GM23338 (cell line): ENCODE results near the gene CTDSPL. TPM values are rescaled to one million over a fixed set of nuclear protein-coding genes. Genes with fewer than 3 reads are reported as not detected.

Experiments used
- ATAC-seq: fragments of 200-7000 bp; cut with Tn5 transposase; 3 replicates; pipeline ENCODE4 v1.9.1; 2020
- DNase-seq: peaks from one replicate; pipeline ENCODE4 v3.0.0-alpha.2; 2015; ENCODE audit warnings: low spot score
- H2AFZ ChIP-seq: fragments of 200-600 bp; sonication (generic); 2 replicates; pipeline ENCODE4 v1.8.0; 2016; ENCODE audit warnings: antibody characterized with exemption, mild to moderate bottlenecking, moderate library complexity
- H3F3A ChIP-seq: fragments of 200-600 bp; sonication (generic); replicated peaks from 2 replicates; pipeline ENCODE4 v1.8.0; 2017; ENCODE audit warnings: antibody characterized with exemption, mixed run types, low read depth
- H3K27ac ChIP-seq: fragments of 200-600 bp; sonication (generic); 2 replicates; pipeline ENCODE4 v1.6.1; 2016; ENCODE audit warnings: low read depth
- H3K27me3 ChIP-seq: fragments of 200-600 bp; sonication (generic); 2 replicates; pipeline ENCODE4 v1.8.0; 2016; ENCODE audit warnings: mild to moderate bottlenecking, mixed run types, moderate library complexity; ENCODE audit not compliant: insufficient read depth
- H3K36me3 ChIP-seq: fragments of 200-600 bp; sonication (generic); 2 replicates; pipeline ENCODE4 v1.8.0; 2016; ENCODE audit warnings: mild to moderate bottlenecking; ENCODE audit not compliant: insufficient read depth
- H3K4me1 ChIP-seq: fragments of 200-600 bp; sonication (generic); 2 replicates; pipeline ENCODE4 v1.8.0; 2016; ENCODE audit warnings: mild to moderate bottlenecking, moderate library complexity; ENCODE audit not compliant: insufficient read depth
- H3K4me2 ChIP-seq: fragments of 200-600 bp; sonication (generic); 2 replicates; pipeline ENCODE4 v1.7.1; 2017; ENCODE audit warnings: mixed run types
- H3K4me3 ChIP-seq: fragments of 200-600 bp; sonication (generic); 2 replicates; pipeline ENCODE4 v1.6.1; 2016; ENCODE audit warnings: mixed run types
- H3K79me2 ChIP-seq: fragments of 200-600 bp; sonication (generic); replicated peaks from 2 replicates; pipeline ENCODE4 v1.8.0; 2017; ENCODE audit warnings: mild to moderate bottlenecking; ENCODE audit not compliant: insufficient read depth
- H3K9me2 ChIP-seq: fragments of 200-600 bp; sonication (generic); 2 replicates; pipeline ENCODE4 v1.8.0; 2017; ENCODE audit not compliant: insufficient read depth
- H4K20me1 ChIP-seq: fragments of 200-600 bp; sonication (generic); replicated peaks from 2 replicates; pipeline ENCODE4 v1.8.0; 2017; ENCODE audit warnings: mild to moderate bottlenecking; ENCODE audit not compliant: insufficient read depth
- H3K27ac Mint-ChIP-seq: 2 replicates; pipeline ENCODE4 v1.8.0; 2020; ENCODE audit warnings: inconsistent platforms, mild to moderate bottlenecking, moderate library complexity, mixed read lengths
- H3K27me3 Mint-ChIP-seq: 3 replicates; pipeline ENCODE4 v1.8.0; 2022; ENCODE audit warnings: low read depth, mild to moderate bottlenecking, moderate library complexity, mixed read lengths, inconsistent platforms; ENCODE audit not compliant: insufficient read depth, poor library complexity
- H3K36me3 Mint-ChIP-seq: 3 replicates; pipeline ENCODE4 v1.8.0; 2021; ENCODE audit warnings: low read depth, mild to moderate bottlenecking, inconsistent platforms, moderate library complexity, mixed read lengths
- H3K4me1 Mint-ChIP-seq: 3 replicates; pipeline ENCODE4 v1.8.0; 2020; ENCODE audit warnings: mild to moderate bottlenecking, inconsistent platforms, mixed read lengths
- H3K4me3 Mint-ChIP-seq: 3 replicates; pipeline ENCODE4 v1.8.0; 2021; ENCODE audit warnings: moderate library complexity, mild to moderate bottlenecking, inconsistent platforms, mixed read lengths
- H3K9me3 Mint-ChIP-seq: 3 replicates; pipeline ENCODE4 v1.8.0; 2020; ENCODE audit warnings: moderate library complexity, mild to moderate bottlenecking, inconsistent platforms, mixed read lengths
- CREB1 ChIP-seq: fragments of 250-450 bp; sonication (Bioruptor Pico); IDR thresholded peaks from 2 replicates; pipeline ENCODE4 v1.5.0; 2020; ENCODE audit warnings: low read depth, mild to moderate bottlenecking, moderate library complexity
- CTCF ChIP-seq, 2 experiments: fragments of 200-600 bp in 1 of 2; sonication (generic) in 1 of 2; conservative IDR thresholded peaks; 2 replicates each; pipeline versions ENCODE4 v1.5.1 to v1.6.1; 2016 to 2017; ENCODE audit warnings: antibody characterized with exemption in 2 of 2, low read depth in 2 of 2, mild to moderate bottlenecking in 2 of 2, moderate library complexity in 1 of 2
- ETS1 ChIP-seq: IDR thresholded peaks from 2 replicates; pipeline ENCODE4 v1.6.1; 2016; ENCODE audit warnings: antibody characterized with exemption
- EZH2 ChIP-seq: fragments of 200-600 bp; sonication (generic); IDR thresholded peaks from one replicate; pipeline ENCODE4 v1.8.0; 2017; ENCODE audit warnings: antibody characterized with exemption, mild to moderate bottlenecking, low read depth; ENCODE audit not compliant: unreplicated experiment
- EZH2phosphoT487 ChIP-seq: fragments of 200-600 bp; sonication (generic); IDR thresholded peaks from one replicate; pipeline ENCODE4 v1.8.1; 2018; ENCODE audit warnings: antibody characterized with exemption; ENCODE audit not compliant: unreplicated experiment
- JUNB ChIP-seq: IDR thresholded peaks from one replicate; pipeline ENCODE4 v1.6.1; 2016; ENCODE audit warnings: antibody characterized with exemption; ENCODE audit not compliant: unreplicated experiment
- NANOG ChIP-seq: IDR thresholded peaks from 2 replicates; pipeline ENCODE4 v1.6.1; 2016; ENCODE audit warnings: antibody characterized with exemption, borderline replicate concordance
- REST ChIP-seq: IDR thresholded peaks from one replicate; pipeline ENCODE4 v1.6.1; 2018; ENCODE audit warnings: antibody characterized with exemption; ENCODE audit not compliant: unreplicated experiment
- STAT1 ChIP-seq: IDR thresholded peaks from one replicate; pipeline ENCODE4 v1.6.1; 2016; ENCODE audit warnings: antibody characterized with exemption; ENCODE audit not compliant: unreplicated experiment
- ZNF114 ChIP-seq: fragments of 250-450 bp; sonication (Bioruptor Pico); IDR thresholded peaks from 2 replicates; pipeline ENCODE4 v1.5.0; 2020; ENCODE audit warnings: mild to moderate bottlenecking, moderate library complexity
- ZNF331 ChIP-seq: fragments of 250-450 bp; sonication (Bioruptor Pico); IDR thresholded peaks from 2 replicates; pipeline ENCODE4 v1.5.0; 2020; ENCODE audit warnings: low read depth, mild to moderate bottlenecking, moderate library complexity
- ZNF462 ChIP-seq: fragments of 250-450 bp; sonication (Bioruptor Pico); IDR thresholded peaks from 2 replicates; pipeline ENCODE4 v1.5.0; 2020; ENCODE audit warnings: mild to moderate bottlenecking, moderate library complexity
- polyA plus RNA-seq: library from polyadenylated mRNA; unstranded; fragments of >200 nt; fragmentation: Nextera tagmentation; extraction: Ambion mirVana; gene quantifications from 2 replicates; pipeline ENCODE4 v1.2.1, GENCODE V29; 2016
- total RNA-seq: library from RNA; depleted of rRNA; stranded (reverse); fragments of >200 nt; shearing (Covaris generic); gene quantifications from 2 replicates; pipeline ENCODE4 v1.2.3, GENCODE V29; 2014

Gene CTDSPL
- total and polyA plus RNA-seq, 2 experiments from 2014 or later, result 23.2 to 42.0 TPM

- TF ChIP-seq JUNB (no peak), CREB1 (CRISPR knock-in tag) (no peak)
Observed at GRCh38 chr3:37943631-37944314, 82.1 kb downstream of the CTDSPL start (continued).

- H2AFZ ChIP-seq, result no peak overlapping the region
- H3K27me3 Mint-ChIP-seq, result peaks cover 3% of the 10 kb centered on the region
- DNase-seq (no peak), ATAC-seq (0 out of 3 replicates have a peak, but pooled peaks have one; percentile 26)
- peaks cover 20% of the 10 kb centered on the region for H3K4me1 Mint-ChIP-seq
- H3K4me2 ChIP-seq, result no peak overlapping the region
- no peaks in the 10 kb centered on the region for H3K36me3 ChIP-seq
- no peaks in the 10 kb centered on the region; the same call in 1 of the 2 replicates for H3K79me2 ChIP-seq
- H3K4me1 ChIP-seq, result peaks cover 6% of the 10 kb centered on the region
- H3K27ac ChIP-seq, result no peak overlapping the region
- H4K20me1 ChIP-seq, result no peaks in the 10 kb centered on the region
- no peak overlapping the region for H3K4me3 ChIP-seq
- H3F3A ChIP-seq, result no peaks in the 10 kb centered on the region
- no peak overlapping the region for H3K4me3 Mint-ChIP-seq
- H3K9me2 ChIP-seq, result no peaks in the 10 kb centered on the region
- 0 out of 3 replicates have a peak, but pooled peaks cover 4% of the 10 kb centered on the region for H3K36me3 Mint-ChIP-seq
- no peaks in the 10 kb centered on the region for H3K9me3 Mint-ChIP-seq
- H3K27ac Mint-ChIP-seq, result no peak overlapping the region
- H3K27me3 ChIP-seq, result no peaks in the 10 kb centered on the region
- TF ChIP-seq JUNB, result no peak
- TF ChIP-seq ZNF114, result no peak
- no peak for TF ChIP-seq CREB1 (CRISPR knock-in tag)
- no peak for TF ChIP-seq ZNF331
- no peak for TF ChIP-seq ZNF462 (CRISPR knock-in tag)
- no peak for TF ChIP-seq ETS1
- no peak for TF ChIP-seq CTCF (conservative IDR thresholded peaks at IDR 0.05; ENCODE audit: low read depth in 2 of 2)
- TF ChIP-seq REST, result no peak
- no peak for TF ChIP-seq NANOG
- no peak for TF ChIP-seq EZH2phosphoT487
- TF ChIP-seq EZH2, result no peak
- no peak for TF ChIP-seq STAT1
Observed at GRCh38 chr3:37944391-37944842, 82.7 kb downstream of the CTDSPL start.
